H1 (cell line): Measurements from ENCODE around the gene IST1. TPM values are rescaled to one million over a fixed set of nuclear protein-coding genes. Genes with fewer than 3 reads are reported as not detected.

Experiments
- CTCF ChIA-PET: fragments of 300-600 bp; sonication (Branson Sonifier 250); formaldehyde crosslinking; loops from one replicate; lab custom pipeline; 2021; ENCODE audit not compliant: partially characterized antibody; lab: Charles Lee
- POLR2A ChIA-PET: fragments of 300-600 bp; sonication (Branson Sonifier 250); formaldehyde crosslinking; loops from one replicate; lab custom pipeline; 2021; ENCODE audit warnings: inconsistent platforms; ENCODE audit not compliant: partially characterized antibody; lab: Charles Lee
- DNase-seq, 2 experiments: peaks; one replicate each; pipeline versions ENCODE4 v3.0.0 to v3.0.0-alpha.2; 2010 to 2022; ENCODE audit warnings: low spot score in 2 of 2, low read depth in 1 of 2, mixed read lengths in 1 of 2
- FAIRE-seq: peaks from 2 replicates; lab custom pipeline; 2011; peaks lifted over from hg19 to GRCh38; lab: Jason Lieb, UNC
- H2AFZ ChIP-seq: 2 replicates; pipeline ENCODE4 v1.8.1; 2012; ENCODE audit warnings: low read length, inconsistent platforms
- H2AK5ac ChIP-seq: 2 replicates; pipeline ENCODE4 v1.6.1; 2013; ENCODE audit warnings: low read depth, low read length
- H2BK120ac ChIP-seq: replicated peaks from 2 replicates; pipeline ENCODE3; 2013; ENCODE audit warnings: low read depth, low read length, inconsistent platforms
- H2BK12ac ChIP-seq: 2 replicates; pipeline ENCODE4 v1.6.1; 2013; ENCODE audit warnings: low read depth, low read length
- H2BK15ac ChIP-seq: 2 replicates; pipeline ENCODE4 v1.6.1; 2013; ENCODE audit warnings: low read length
- H2BK20ac ChIP-seq: 2 replicates; pipeline ENCODE4 v1.6.1; 2013; ENCODE audit warnings: low read length
- H2BK5ac ChIP-seq: 2 replicates; pipeline ENCODE4 v1.6.1; 2013; ENCODE audit warnings: low read depth, low read length
- H3K14ac ChIP-seq: 2 replicates; pipeline ENCODE4 v1.6.1; 2013; ENCODE audit warnings: inconsistent platforms; ENCODE audit not compliant: insufficient read length
- H3K18ac ChIP-seq: 2 replicates; pipeline ENCODE4 v1.6.1; 2013; ENCODE audit warnings: low read length; ENCODE audit errors: extremely low read depth
- H3K23ac ChIP-seq: 2 replicates; pipeline ENCODE4 v1.6.1; 2013; ENCODE audit warnings: inconsistent platforms; ENCODE audit not compliant: insufficient read length
- H3K23me2 ChIP-seq: 2 replicates; pipeline ENCODE4 v1.6.1; 2013; ENCODE audit warnings: low read depth, low read length
- H3K27ac ChIP-seq: 2 replicates; pipeline ENCODE4 v1.6.1; 2011; ENCODE audit warnings: low read depth, low read length, inconsistent platforms
- H3K27me3 ChIP-seq, 4 experiments: replicated peaks in 1 of 4; 1 replicate in 1 of 4; 2 replicates in 3 of 4; pipeline versions ENCODE4 v1.6.1 to v1.8.1; 2011 to 2013; ENCODE audit warnings: low read length in 3 of 4, mild to moderate bottlenecking in 3 of 4, inconsistent platforms in 2 of 4, mixed read lengths in 2 of 4, moderate library complexity in 1 of 4; ENCODE audit not compliant: control insufficient read depth in 3 of 4, insufficient read depth in 3 of 4; ENCODE audit errors: extremely low read depth in 1 of 4
- H3K36me3 ChIP-seq, 4 experiments: 2 replicates each; pipeline versions ENCODE4 v1.6.1 to v1.8.1; 2011 to 2013; ENCODE audit warnings: mild to moderate bottlenecking in 4 of 4, low read length in 3 of 4, moderate library complexity in 2 of 4, control low read depth in 1 of 4, inconsistent platforms in 1 of 4; ENCODE audit not compliant: insufficient read depth in 4 of 4, control insufficient read depth in 2 of 4
- H3K4ac ChIP-seq: replicated peaks from 2 replicates; pipeline ENCODE3; 2013; ENCODE audit warnings: low read length, low read depth, mixed read lengths, inconsistent platforms; ENCODE audit not compliant: insufficient read length
- H3K4me1 ChIP-seq, 4 experiments: replicated peaks in 1 of 4; 1 replicate in 1 of 4; 2 replicates in 3 of 4; pipeline versions ENCODE4 v1.6.1 to v1.8.1; 2011 to 2013; ENCODE audit warnings: low read length in 3 of 4, inconsistent platforms in 2 of 4, mixed read lengths in 1 of 4; ENCODE audit not compliant: insufficient read depth in 4 of 4, control insufficient read depth in 3 of 4
- H3K4me2 ChIP-seq, 2 experiments: 2 replicates each; pipeline versions ENCODE4 v1.6.1 to v1.8.1; 2011 to 2013; ENCODE audit warnings: low read depth in 2 of 2, low read length in 2 of 2, control low read depth in 1 of 2, inconsistent platforms in 1 of 2, mild to moderate bottlenecking in 1 of 2; ENCODE audit not compliant: insufficient read depth in 1 of 2
- H3K4me3 ChIP-seq, 4 experiments: fragments of 200-600, 300-600 bp in 1 of 4; sonication (generic), shearing (Covaris generic), sonication (Bioruptor Twin) in 1 of 4; 2 replicates each; pipeline versions ENCODE4 v1.5.1 to v1.8.1; 2011 to 2016; ENCODE audit warnings: low read length in 4 of 4, low read depth in 3 of 4, control low read depth in 2 of 4, inconsistent platforms in 2 of 4, mild to moderate bottlenecking in 2 of 4, mixed read lengths in 1 of 4, moderate library complexity in 1 of 4; ENCODE audit not compliant: insufficient read depth in 2 of 4; ENCODE audit errors: extremely low read depth in 1 of 4
- H3K56ac ChIP-seq: replicated peaks from 2 replicates; pipeline ENCODE3; 2013; ENCODE audit warnings: low read depth, mild to moderate bottlenecking, mixed read lengths, low read length, inconsistent platforms; ENCODE audit not compliant: insufficient read length
- H3K79me1 ChIP-seq: 2 replicates; pipeline ENCODE4 v1.6.1; 2013; ENCODE audit warnings: low read depth, low read length, control low read depth
- H3K79me2 ChIP-seq, 2 experiments: 2 replicates each; pipeline versions ENCODE4 v1.6.1 to v1.8.1; 2012 to 2013; ENCODE audit warnings: low read length in 2 of 2, mild to moderate bottlenecking in 2 of 2, inconsistent platforms in 1 of 2; ENCODE audit not compliant: insufficient read depth in 2 of 2, control insufficient read depth in 1 of 2
- H3K9ac ChIP-seq, 4 experiments: replicated peaks in 1 of 4; 1 replicate in 1 of 4; 2 replicates in 3 of 4; pipeline versions ENCODE4 v1.6.1 to v1.8.1; 2011 to 2013; ENCODE audit warnings: low read depth in 3 of 4, low read length in 3 of 4, control low read depth in 2 of 4, mild to moderate bottlenecking in 2 of 4, moderate library complexity in 2 of 4, inconsistent platforms in 1 of 4; ENCODE audit errors: extremely low read depth in 1 of 4
- H3K9me3 ChIP-seq, 2 experiments: 2 replicates each; pipeline versions ENCODE4 v1.6.1 to v1.8.1; 2012 to 2013; ENCODE audit warnings: mild to moderate bottlenecking in 2 of 2, moderate library complexity in 2 of 2, control low read depth in 1 of 2, inconsistent platforms in 1 of 2, low read depth in 1 of 2, low read length in 1 of 2, mixed read lengths in 1 of 2; ENCODE audit not compliant: insufficient read depth in 2 of 2
- H4K20me1 ChIP-seq, 2 experiments: replicated peaks in 1 of 2; 2 replicates each; pipeline versions ENCODE3 to v1.8.1; 2011 to 2013; ENCODE audit warnings: inconsistent platforms in 2 of 2, low read length in 2 of 2, mild to moderate bottlenecking in 1 of 2; ENCODE audit not compliant: insufficient read depth in 2 of 2, control insufficient read depth in 1 of 2
- H4K5ac ChIP-seq: 2 replicates; pipeline ENCODE4 v1.6.1; 2013; ENCODE audit warnings: low read length, low read depth, mixed read lengths, inconsistent platforms; ENCODE audit not compliant: insufficient read length
- H4K8ac ChIP-seq: 2 replicates; pipeline ENCODE4 v1.8.0; 2013; ENCODE audit warnings: mild to moderate bottlenecking, moderate library complexity, low read length, inconsistent platforms; ENCODE audit not compliant: insufficient read depth; ENCODE audit errors: extremely low read depth
- H4K91ac ChIP-seq: replicated peaks from 2 replicates; pipeline ENCODE3; 2013; ENCODE audit warnings: low read length, mixed read lengths, inconsistent platforms; ENCODE audit not compliant: insufficient read length
- CBX5 ChIP-seq: fragments of 300-800, 300-1000 bp; sonication (generic); IDR thresholded peaks from 2 replicates; pipeline ENCODE4 v1.7.1; 2016; ENCODE audit warnings: antibody characterized with exemption, low read length, low read depth
- SRF ChIP-seq: IDR thresholded peaks from 2 replicates; pipeline ENCODE4 v1.6.1; 2011; ENCODE audit warnings: mild to moderate bottlenecking, low read depth, low read length, moderate library complexity
- TBP ChIP-seq: IDR thresholded peaks from 2 replicates; pipeline ENCODE4 v1.6.1; 2011; ENCODE audit warnings: low read depth, low read length, improper control_type of control experiment
- WGBS, 2 experiments: shearing (Covaris generic) in 1 of 2; methylation state at CpG; one replicate each; pipeline versions ENCODE4 v1.1.6 to v1.1.7; 2013 to 2015; ENCODE audit warnings: low lambda C conversion rate in 2 of 2, mixed read lengths in 2 of 2, inconsistent platforms in 1 of 2, low coverage in 1 of 2, missing lambda C conversion rate in 1 of 2; ENCODE audit not compliant: insufficient replicate concordance in 2 of 2, insufficient coverage in 1 of 2, insufficient read length in 1 of 2; ENCODE audit errors: extremely low coverage in 1 of 2, missing lambda C conversion rate in 1 of 2; 5-methylcytosine and 5-hydroxymethylcytosine counted together
- polyA plus RNA-seq, 7 experiments: library from polyadenylated mRNA; depleted of rRNA in 3 of 7; stranded (reverse) in 5 of 7; unstranded in 2 of 7; fragments of >200 nt in 5 of 7; fragments of 200-250 nt in 2 of 7; gene quantifications; 1 replicate in 5 of 7; 2 replicates in 1 of 7; 4 replicates in 1 of 7; pipeline versions ENCODE4 v1.2.1 to v1.2.3, GENCODE V29; 2011 to 2013; ENCODE audit warnings: missing spikeins in 2 of 7, mixed read lengths in 2 of 7
- total RNA-seq: library from RNA; stranded (reverse); fragmentation: NEBNext Ultra II Directional; extraction: Animal tissue kit (Norgen Biotek cat#: 25700); gene quantifications from 2 replicates; pipeline ENCODE4 v1.2.1, GENCODE V29; 2021
- TF ChIP-seq, protein P1 (sequence below), 3 experiments: IDR thresholded peaks; 1 replicate in 2 of 3; 2 replicates in 1 of 3; pipeline versions ENCODE4 v1.5.1 to v1.6.1; 2011; ENCODE audit warnings: low read length in 3 of 3, mild to moderate bottlenecking in 3 of 3, inconsistent platforms in 2 of 3, low read depth in 1 of 3, moderate library complexity in 1 of 3; ENCODE audit not compliant: insufficient read depth in 1 of 3; ENCODE audit errors: control extremely low read depth in 1 of 3

Gene IST1
- total and polyA plus RNA-seq, 2 of the 8 experiments (the other 6 are each of a cell fraction or from before 2014, with no cell fraction given) = 190 to 248 TPM

DNA sequence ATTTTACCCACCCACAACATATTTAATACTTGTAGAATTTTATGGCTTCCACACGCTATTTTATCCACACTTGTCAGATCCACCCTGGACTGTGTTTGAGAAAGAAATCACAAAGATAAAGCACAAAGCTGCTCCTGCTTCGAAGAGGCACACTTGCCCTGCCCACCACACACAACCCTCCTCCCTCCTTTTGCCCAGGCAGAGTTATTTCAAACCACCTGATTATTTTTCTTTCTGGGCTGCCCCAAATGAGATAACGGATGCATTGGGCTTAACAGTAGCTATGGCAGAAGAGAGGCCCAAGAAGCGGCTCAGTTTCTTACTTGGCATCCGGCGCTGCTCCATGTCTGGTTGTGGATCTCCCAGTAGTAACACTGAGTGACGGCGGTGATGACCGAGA is 77.7 kb downstream of the IST1 start:
- Histone ChIP-seq H4K8ac (no peak overlapping the region), H3K27ac (no peak overlapping the region), H3K4me2 (no peak overlapping the region), H2BK5ac (no peak overlapping the region), H3K36me3 (no peaks in the 10 kb centered on the region), H2AFZ (no peak overlapping the region), H3K27me3 (no peaks in the 10 kb centered on the region; a peak in 1 of 7 replicates), H3K9ac (no peak overlapping the region), H3K23ac (no peak overlapping the region), H3K4ac (no peak overlapping the region), H4K91ac (no peak overlapping the region), H3K9me3 (no peaks in the 10 kb centered on the region), H2BK120ac (no peak overlapping the region), H2BK12ac (no peak overlapping the region), H3K56ac (no peak overlapping the region), H3K4me3 (no peak overlapping the region), H2BK15ac (no peak overlapping the region), H3K4me1 (no peaks in the 10 kb centered on the region; a peak in 1 of 7 replicates), H4K20me1 (no peaks in the 10 kb centered on the region), H3K14ac (no peak overlapping the region), H3K79me1 (no peaks in the 10 kb centered on the region), H4K5ac (no peak overlapping the region), H3K23me2 (no peaks in the 10 kb centered on the region), H2AK5ac (no peak overlapping the region), H3K79me2 (no peaks in the 10 kb centered on the region), H3K18ac (no peak overlapping the region), H2BK20ac (no peak overlapping the region)
- CTCF ChIA-PET = interaction anchor here (0.9 to 4.7 kb wide), 4 partner anchors 11 to 90 kb away, joined by 3 to 33 read pairs (median 4); no protein-coding TSS in a partner anchor
- TF ChIP-seq, protein P1, sequence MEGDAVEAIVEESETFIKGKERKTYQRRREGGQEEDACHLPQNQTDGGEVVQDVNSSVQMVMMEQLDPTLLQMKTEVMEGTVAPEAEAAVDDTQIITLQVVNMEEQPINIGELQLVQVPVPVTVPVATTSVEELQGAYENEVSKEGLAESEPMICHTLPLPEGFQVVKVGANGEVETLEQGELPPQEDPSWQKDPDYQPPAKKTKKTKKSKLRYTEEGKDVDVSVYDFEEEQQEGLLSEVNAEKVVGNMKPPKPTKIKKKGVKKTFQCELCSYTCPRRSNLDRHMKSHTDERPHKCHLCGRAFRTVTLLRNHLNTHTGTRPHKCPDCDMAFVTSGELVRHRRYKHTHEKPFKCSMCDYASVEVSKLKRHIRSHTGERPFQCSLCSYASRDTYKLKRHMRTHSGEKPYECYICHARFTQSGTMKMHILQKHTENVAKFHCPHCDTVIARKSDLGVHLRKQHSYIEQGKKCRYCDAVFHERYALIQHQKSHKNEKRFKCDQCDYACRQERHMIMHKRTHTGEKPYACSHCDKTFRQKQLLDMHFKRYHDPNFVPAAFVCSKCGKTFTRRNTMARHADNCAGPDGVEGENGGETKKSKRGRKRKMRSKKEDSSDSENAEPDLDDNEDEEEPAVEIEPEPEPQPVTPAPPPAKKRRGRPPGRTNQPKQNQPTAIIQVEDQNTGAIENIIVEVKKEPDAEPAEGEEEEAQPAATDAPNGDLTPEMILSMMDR (IDR thresholded peaks at IDR 0.05; ENCODE audit: control extremely low read depth in 1 of 3, insufficient read depth in 1 of 3, low read depth in 1 of 3, low read length in 3 of 3) = no peak
- TF ChIP-seq SRF (no peak), CBX5 (no peak), TBP (no peak)
- 87% methylated on average over 9 of the region's 9 CpGs; no CpG with 5 or more reads in 1 of the 2 experiments for WGBS, 2 experiments
- no peak for FAIRE-seq
- POLR2A ChIA-PET = no interaction called here
- no peak for DNase-seq
